IMR-90 (cell line): ENCODE results near the gene SRC.

Experiments used
- BHLHE40 ChIP-seq: fragments of 150-350 bp; IDR thresholded peaks from 2 replicates; pipeline ENCODE4 v1.6.1; 2016; ENCODE audit warnings: mild to moderate bottlenecking, low read depth, low read length
- CEBPB ChIP-seq: IDR thresholded peaks from 2 replicates; pipeline ENCODE4 v1.6.1; 2012; ENCODE audit warnings: low read depth, low read length, improper control_type of control experiment
- CHD1 ChIP-seq: IDR thresholded peaks from 2 replicates; pipeline ENCODE4 v1.6.1; 2012; ENCODE audit warnings: low read depth, low read length, improper control_type of control experiment
- CTCF ChIP-seq: conservative IDR thresholded peaks from 2 replicates; pipeline ENCODE4 v1.5.1; 2012; ENCODE audit warnings: mild to moderate bottlenecking, low read depth, low read length, improper control_type of control experiment
- FOS ChIP-seq: fragments of 150-350 bp; IDR thresholded peaks from 2 replicates; pipeline ENCODE4 v1.6.1; 2016; ENCODE audit warnings: low read depth, low read length
- MAZ ChIP-seq: IDR thresholded peaks from 2 replicates; pipeline ENCODE4 v1.6.1; 2012; ENCODE audit warnings: low read depth, mild to moderate bottlenecking, low read length, improper control_type of control experiment, moderate library complexity, borderline replicate concordance
- MXI1 ChIP-seq: IDR thresholded peaks from 2 replicates; pipeline ENCODE4 v1.6.1; 2012; ENCODE audit warnings: low read depth, mild to moderate bottlenecking, low read length, moderate library complexity, borderline replicate concordance
- POLR2A ChIP-seq: IDR thresholded peaks from 2 replicates; pipeline ENCODE4 v1.6.1; 2012; ENCODE audit warnings: mild to moderate bottlenecking, low read depth, low read length
- RAD21 ChIP-seq: IDR thresholded peaks from 2 replicates; pipeline ENCODE4 v1.6.1; 2012; ENCODE audit warnings: low read length, improper control_type of control experiment
- RCOR1 ChIP-seq: IDR thresholded peaks from 2 replicates; pipeline ENCODE4 v1.6.1; 2012; ENCODE audit warnings: mild to moderate bottlenecking, low read length, improper control_type of control experiment; ENCODE audit not compliant: insufficient replicate concordance
- TF ChIP-seq, protein P1 (sequence below): fragments of 150-350 bp; IDR thresholded peaks from 2 replicates; pipeline ENCODE4 v1.6.1; 2016; ENCODE audit warnings: low read depth, mild to moderate bottlenecking, low read length, moderate library complexity, borderline replicate concordance
- TF ChIP-seq, protein P2 (sequence below): fragments of 150-350 bp; IDR thresholded peaks from 2 replicates; pipeline ENCODE4 v1.6.1; 2017; ENCODE audit warnings: mild to moderate bottlenecking, antibody characterized with exemption, low read length, low read depth

GRCh38 chr20:37401930-37402675 is 56.2 kb downstream of the SRC start:
- TF ChIP-seq CTCF: no peak
- no peak for TF ChIP-seq MXI1
- TF ChIP-seq MAZ: no peak
- TF ChIP-seq POLR2A: no peak
- no peak for TF ChIP-seq RCOR1
- TF ChIP-seq FOS: no peak
- no peak for TF ChIP-seq RAD21
- TF ChIP-seq CEBPB: no peak
- TF ChIP-seq, protein P1, sequence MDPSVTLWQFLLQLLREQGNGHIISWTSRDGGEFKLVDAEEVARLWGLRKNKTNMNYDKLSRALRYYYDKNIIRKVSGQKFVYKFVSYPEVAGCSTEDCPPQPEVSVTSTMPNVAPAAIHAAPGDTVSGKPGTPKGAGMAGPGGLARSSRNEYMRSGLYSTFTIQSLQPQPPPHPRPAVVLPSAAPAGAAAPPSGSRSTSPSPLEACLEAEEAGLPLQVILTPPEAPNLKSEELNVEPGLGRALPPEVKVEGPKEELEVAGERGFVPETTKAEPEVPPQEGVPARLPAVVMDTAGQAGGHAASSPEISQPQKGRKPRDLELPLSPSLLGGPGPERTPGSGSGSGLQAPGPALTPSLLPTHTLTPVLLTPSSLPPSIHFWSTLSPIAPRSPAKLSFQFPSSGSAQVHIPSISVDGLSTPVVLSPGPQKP: no peak
- TF ChIP-seq, protein P2, sequence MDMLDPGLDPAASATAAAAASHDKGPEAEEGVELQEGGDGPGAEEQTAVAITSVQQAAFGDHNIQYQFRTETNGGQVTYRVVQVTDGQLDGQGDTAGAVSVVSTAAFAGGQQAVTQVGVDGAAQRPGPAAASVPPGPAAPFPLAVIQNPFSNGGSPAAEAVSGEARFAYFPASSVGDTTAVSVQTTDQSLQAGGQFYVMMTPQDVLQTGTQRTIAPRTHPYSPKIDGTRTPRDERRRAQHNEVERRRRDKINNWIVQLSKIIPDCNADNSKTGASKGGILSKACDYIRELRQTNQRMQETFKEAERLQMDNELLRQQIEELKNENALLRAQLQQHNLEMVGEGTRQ: no peak
- TF ChIP-seq CHD1: no peak
- TF ChIP-seq BHLHE40: no peak
